Adipocyte (in vitro differentiated cells): ENCODE data around the gene MEP1A.
"Not testable (repeated sequence)": the region's sequence is repeated elsewhere in the genome, so short reads cannot be mapped to it uniquely, and the experiment has no call there.

ENCODE experiments used
- DNase-seq: peaks from one replicate; pipeline ENCODE4 v3.0.0-alpha.2; 2015; ENCODE audit warnings: low read depth
- H3K27me3 ChIP-seq: replicated peaks from 2 replicates; pipeline ENCODE4 v1.7.0; 2013; ENCODE audit warnings: mild to moderate bottlenecking, low read length, moderate library complexity; ENCODE audit not compliant: control insufficient read depth, insufficient read depth
- H3K36me3 ChIP-seq: 2 replicates; pipeline ENCODE4 v1.7.0; 2013; ENCODE audit warnings: low read length, mild to moderate bottlenecking, moderate library complexity; ENCODE audit not compliant: control insufficient read depth, insufficient read depth, severe bottlenecking
- H3K4me1 ChIP-seq: 2 replicates; pipeline ENCODE4 v1.7.0; 2013; ENCODE audit warnings: mild to moderate bottlenecking, low read length, moderate library complexity; ENCODE audit not compliant: control insufficient read depth, insufficient read depth
- H3K4me3 ChIP-seq: 2 replicates; pipeline ENCODE4 v1.7.0; 2013; ENCODE audit warnings: mild to moderate bottlenecking, low read length, moderate library complexity
- H3K9ac ChIP-seq: 2 replicates; pipeline ENCODE4 v1.7.0; 2013; ENCODE audit warnings: mild to moderate bottlenecking, low read length, moderate library complexity
- H3K9me3 ChIP-seq: 2 replicates; pipeline ENCODE4 v1.7.0; 2013; ENCODE audit warnings: mild to moderate bottlenecking, low read length, moderate library complexity; ENCODE audit not compliant: control insufficient read depth

MEP1A gene, protein sequence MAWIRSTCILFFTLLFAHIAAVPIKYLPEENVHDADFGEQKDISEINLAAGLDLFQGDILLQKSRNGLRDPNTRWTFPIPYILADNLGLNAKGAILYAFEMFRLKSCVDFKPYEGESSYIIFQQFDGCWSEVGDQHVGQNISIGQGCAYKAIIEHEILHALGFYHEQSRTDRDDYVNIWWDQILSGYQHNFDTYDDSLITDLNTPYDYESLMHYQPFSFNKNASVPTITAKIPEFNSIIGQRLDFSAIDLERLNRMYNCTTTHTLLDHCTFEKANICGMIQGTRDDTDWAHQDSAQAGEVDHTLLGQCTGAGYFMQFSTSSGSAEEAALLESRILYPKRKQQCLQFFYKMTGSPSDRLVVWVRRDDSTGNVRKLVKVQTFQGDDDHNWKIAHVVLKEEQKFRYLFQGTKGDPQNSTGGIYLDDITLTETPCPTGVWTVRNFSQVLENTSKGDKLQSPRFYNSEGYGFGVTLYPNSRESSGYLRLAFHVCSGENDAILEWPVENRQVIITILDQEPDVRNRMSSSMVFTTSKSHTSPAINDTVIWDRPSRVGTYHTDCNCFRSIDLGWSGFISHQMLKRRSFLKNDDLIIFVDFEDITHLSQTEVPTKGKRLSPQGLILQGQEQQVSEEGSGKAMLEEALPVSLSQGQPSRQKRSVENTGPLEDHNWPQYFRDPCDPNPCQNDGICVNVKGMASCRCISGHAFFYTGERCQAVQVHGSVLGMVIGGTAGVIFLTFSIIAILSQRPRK

DNA sequence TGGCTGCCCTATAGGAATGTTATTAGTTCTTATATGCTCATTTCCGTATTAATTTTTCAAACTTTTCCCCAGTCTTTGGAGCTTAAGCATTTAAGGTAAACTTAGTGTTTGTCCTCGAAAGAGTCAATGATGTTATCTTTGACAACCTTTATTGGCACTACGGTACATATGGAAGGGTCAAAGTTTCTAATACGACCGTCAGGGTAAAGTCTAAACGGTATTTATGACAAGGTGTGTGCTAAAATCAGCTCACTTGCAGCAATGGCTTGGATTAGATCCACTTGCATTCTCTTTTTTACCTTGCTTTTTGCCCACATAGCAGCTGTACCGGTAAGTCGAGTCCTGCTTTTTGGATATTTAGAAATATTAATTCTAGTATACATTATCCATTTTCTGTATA, at the start of gene MEP1A:
TSS of gene MEP1A (plus strand) at position 252 of the 400 bp plus-strand sequence. CDS start at position 262, 10 bp downstream.
- Histone ChIP-seq H3K9me3 (no peaks in the 10 kb centered on the region), H3K27me3 (peaks cover 8% of the 10 kb centered on the region), H3K4me3 (no peak within 1 kb of the TSS), H3K36me3 (no peaks in the 10 kb centered on the region), H3K4me1 (no peaks in the 10 kb centered on the region), H3K9ac (no peak within 1 kb of the TSS)
- DNase-seq, result no peak

DNA sequence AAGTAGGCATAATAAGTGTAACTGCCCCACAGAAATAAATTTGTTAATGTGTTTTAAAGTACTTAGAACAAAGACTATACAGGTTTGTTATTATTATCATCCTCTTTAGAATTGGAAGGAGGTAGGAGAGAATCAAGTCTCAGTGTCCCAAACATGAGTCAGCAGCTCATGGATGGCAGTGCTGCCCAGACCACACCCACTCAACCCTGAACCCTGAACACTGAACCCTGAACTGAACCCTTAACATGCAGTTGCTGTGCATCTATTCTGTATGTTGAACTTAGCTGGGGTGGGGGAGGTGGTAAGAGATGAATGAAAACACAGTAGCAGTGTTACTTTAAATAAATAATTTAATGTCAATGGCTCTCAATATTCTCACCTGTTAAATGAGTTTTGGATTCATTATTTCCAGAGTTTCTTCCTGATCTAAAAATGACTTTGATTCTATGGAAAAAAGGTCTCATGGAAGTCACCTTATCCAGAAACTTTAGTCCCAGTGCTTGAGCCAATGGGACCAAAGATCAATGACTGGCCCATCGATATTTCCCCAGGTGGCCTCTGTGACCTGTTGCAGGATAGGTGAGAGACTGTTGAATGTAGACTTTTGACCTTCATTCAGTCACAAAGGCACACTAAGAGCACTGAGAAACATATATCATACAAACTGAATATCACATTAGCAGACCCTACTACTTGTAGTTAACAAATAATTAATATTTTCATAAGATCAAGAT, 49.6 kb upstream of the MEP1A start:
- Histone ChIP-seq H3K4me1 (no peaks in the 10 kb centered on the region), H3K27me3 (peaks cover 12% of the 10 kb centered on the region), H3K9ac (no peak overlapping the region), H3K36me3 (no peaks in the 10 kb centered on the region), H3K9me3 (no peaks in the 10 kb centered on the region), H3K4me3 (no peak overlapping the region)
- no peak for DNase-seq

DNA sequence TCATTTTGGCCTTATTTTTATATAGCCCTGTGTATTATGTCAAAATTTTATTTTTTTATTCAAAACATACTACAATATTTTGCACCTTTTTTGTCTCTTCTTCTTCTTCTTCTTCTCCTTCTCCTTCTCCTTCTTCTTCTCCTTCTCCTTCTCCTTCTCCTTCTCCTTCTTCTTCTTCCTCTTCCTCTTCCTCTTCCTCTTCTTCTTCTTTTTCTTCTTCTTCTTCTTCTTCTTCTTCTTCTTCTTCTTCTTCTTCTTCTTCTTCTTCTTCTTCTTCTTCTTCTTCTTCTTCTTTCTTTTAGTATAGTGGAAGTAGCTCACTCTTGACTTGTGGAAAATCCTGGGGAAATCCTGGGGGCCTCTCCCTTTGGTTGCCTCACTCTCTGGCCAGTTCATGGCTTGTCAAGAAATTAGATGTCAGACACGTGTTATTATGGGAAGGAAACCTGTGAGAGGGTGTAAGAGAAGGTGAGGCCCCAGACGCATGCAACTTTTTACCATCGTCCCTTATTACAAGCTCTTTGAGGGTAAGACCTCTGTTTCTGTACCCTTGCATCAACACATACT, 48.9 kb upstream of the MEP1A start:
- H3K27me3 ChIP-seq, H3K4me3 ChIP-seq, H3K36me3 ChIP-seq, DNase-seq, H3K4me1 ChIP-seq, H3K9me3 ChIP-seq, H3K9ac ChIP-seq: not testable (repeated sequence)

DNA sequence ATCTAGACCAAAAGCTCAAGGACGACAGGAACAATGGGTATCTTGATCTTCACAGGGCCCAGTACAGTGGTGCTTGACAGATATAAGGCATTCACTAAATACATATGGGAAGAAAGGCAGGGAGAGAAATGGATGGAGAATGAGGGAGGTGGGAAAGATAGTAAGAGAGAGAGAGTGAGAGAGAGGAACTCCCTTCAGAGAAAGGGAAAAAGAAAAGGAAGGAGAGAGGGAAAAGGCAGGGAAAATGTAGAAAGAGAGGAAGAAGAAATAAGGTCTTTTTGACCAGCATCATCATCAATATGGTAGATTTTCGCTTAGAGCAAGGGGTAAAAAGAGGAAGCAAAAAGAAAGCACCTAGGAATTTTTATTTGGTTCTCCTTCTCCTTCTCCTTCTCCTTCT, 47.2 kb upstream of the MEP1A start:
- Histone ChIP-seq H3K4me3 (no peak overlapping the region), H3K9me3 (no peaks in the 10 kb centered on the region), H3K27me3 (peaks cover 9% of the 10 kb centered on the region), H3K9ac (no peak overlapping the region), H3K36me3 (no peaks in the 10 kb centered on the region), H3K4me1 (no peaks in the 10 kb centered on the region)
- no peak for DNase-seq

DNA sequence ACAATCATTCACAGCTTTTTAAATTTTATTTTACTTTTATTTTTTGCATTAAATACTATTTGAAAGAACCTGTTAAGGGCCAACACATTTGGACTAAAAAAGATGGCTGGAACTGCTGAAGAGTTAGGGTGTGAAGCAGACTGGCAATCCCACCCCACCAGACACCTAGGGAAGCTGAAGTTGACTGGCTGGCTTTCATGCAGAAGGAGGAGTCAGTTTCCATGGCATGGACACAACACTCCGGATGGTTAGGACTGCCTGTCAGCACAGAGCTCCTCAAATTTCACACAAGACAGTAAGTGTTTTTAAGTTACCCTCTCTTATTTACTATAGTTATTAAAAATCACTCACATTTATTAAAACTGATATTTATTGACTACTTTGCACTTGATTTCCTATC, 46.5 kb upstream of the MEP1A start, which contains the start of gene ANKRD66:
TSS of gene ANKRD66 (plus strand) at position 238 of the 400 bp plus-strand sequence. CDS start 5,016 bp downstream, outside the sequence.
- no peaks in the 10 kb centered on the region for H3K9me3 ChIP-seq
- no peaks in the 10 kb centered on the region for H3K4me1 ChIP-seq
- DNase-seq, result no peak
- no peak within 1 kb of the TSS for H3K4me3 ChIP-seq
- H3K9ac ChIP-seq, result no peak within 1 kb of the TSS
- peaks cover 9% of the 10 kb centered on the region for H3K27me3 ChIP-seq
- H3K36me3 ChIP-seq, result no peaks in the 10 kb centered on the region

DNA sequence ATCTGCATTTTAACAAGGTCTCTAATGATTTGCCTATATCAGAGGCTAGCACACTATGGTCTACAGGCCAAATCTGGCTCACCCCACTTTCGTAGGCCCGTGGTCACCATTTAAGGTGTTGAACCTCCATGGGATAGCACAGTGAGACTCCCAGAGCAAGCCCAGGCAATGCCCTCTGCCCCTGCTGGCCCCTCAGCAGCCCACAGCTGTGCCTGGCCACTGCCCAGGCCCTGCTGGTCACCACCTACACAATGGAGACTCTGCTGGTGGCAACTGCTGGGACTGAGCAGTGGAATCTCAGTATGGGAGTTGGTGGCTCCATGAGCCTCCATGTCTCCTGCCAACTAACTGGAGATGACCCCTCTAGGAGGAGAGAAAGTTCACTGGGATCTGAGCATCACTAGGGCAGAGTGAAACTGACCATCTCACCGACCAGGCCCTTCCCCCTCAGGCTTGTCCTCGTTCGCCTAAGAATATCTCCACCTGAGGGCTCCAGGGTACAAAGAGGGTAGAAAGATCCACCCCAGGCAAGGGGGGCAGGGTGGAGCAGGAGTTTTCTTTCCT, 44.2 kb upstream of the MEP1A start:
- H3K36me3 ChIP-seq, result no peaks in the 10 kb centered on the region
- no peak for DNase-seq
- H3K9me3 ChIP-seq, result no peaks in the 10 kb centered on the region
- H3K9ac ChIP-seq, result no peak overlapping the region
- peaks cover 9% of the 10 kb centered on the region for H3K27me3 ChIP-seq
- no peaks in the 10 kb centered on the region for H3K4me1 ChIP-seq
- H3K4me3 ChIP-seq, result no peak overlapping the region

DNA sequence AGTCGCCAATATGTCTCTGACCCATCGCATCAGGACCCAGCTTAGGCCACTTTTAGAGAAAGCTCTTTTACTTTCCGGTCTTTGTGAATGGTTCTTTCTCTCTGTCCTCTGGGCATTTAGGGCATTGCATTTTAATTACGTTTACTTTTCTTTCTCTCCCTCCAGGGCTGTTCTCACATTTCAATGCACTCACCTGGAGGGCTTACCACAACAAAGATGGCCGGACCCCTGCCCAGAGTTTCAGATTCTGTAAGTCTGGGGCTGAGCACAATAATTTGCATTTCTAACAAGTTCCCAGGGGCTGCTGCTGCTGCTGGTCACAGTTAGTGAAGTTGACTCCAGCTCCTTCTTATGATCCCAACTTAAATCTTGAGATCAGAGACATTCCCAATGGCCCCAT, 43.5 kb upstream of the MEP1A start:
- Histone ChIP-seq H3K9ac (no peak overlapping the region), H3K36me3 (no peaks in the 10 kb centered on the region), H3K9me3 (no peaks in the 10 kb centered on the region), H3K4me1 (no peaks in the 10 kb centered on the region), H3K4me3 (no peak overlapping the region), H3K27me3 (peaks cover 6% of the 10 kb centered on the region)
- no peak for DNase-seq

DNA sequence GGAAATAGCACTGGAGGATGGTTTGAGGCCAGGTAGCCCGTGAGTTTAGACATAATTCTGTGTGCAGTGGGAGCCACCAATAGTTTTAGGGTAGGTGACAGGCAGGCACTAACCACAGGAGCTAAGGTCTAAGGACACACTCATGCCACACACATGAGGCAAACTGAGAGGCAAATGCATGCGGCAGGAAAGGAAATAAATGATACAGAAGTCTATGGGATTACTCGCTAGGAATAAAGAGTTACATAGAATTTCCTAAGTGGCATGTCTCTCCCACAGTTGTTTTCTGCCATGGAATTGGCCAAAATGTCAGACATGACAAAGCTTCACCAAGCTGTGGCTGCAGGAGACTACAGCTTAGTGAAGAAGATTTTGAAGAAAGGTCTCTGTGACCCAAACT, 41.5 kb upstream of the MEP1A start:
- H3K4me3 ChIP-seq, result no peak overlapping the region
- no peaks in the 10 kb centered on the region for H3K27me3 ChIP-seq
- no peak overlapping the region for H3K9ac ChIP-seq
- H3K4me1 ChIP-seq, result peaks cover 2% of the 10 kb centered on the region
- no peaks in the 10 kb centered on the region for H3K36me3 ChIP-seq
- DNase-seq, result no peak
- no peaks in the 10 kb centered on the region for H3K9me3 ChIP-seq

DNA sequence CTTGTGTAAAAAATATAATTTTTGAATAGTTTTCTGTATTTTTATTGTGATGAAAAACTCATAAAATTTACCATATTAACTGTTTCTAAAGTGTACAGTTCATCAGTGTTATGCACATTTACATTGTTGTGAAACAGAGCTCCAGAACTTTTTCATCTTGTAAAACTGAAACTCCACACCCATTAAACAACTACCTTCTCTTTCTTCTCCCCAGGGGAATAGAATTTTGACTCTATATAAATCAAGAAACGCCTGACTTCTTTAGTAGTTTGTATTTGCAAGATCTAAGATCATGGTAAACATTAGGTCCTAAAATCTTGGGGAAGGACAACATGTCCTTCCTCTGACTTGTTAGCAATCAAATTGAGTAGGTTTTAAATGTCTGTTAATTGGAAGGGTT, 37.3 kb upstream of the MEP1A start:
- Histone ChIP-seq H3K4me3 (no peak overlapping the region), H3K27me3 (no peaks in the 10 kb centered on the region), H3K9me3 (no peaks in the 10 kb centered on the region), H3K36me3 (no peaks in the 10 kb centered on the region), H3K4me1 (peaks cover 12% of the 10 kb centered on the region), H3K9ac (no peak overlapping the region)
- DNase-seq, result no peak

DNA sequence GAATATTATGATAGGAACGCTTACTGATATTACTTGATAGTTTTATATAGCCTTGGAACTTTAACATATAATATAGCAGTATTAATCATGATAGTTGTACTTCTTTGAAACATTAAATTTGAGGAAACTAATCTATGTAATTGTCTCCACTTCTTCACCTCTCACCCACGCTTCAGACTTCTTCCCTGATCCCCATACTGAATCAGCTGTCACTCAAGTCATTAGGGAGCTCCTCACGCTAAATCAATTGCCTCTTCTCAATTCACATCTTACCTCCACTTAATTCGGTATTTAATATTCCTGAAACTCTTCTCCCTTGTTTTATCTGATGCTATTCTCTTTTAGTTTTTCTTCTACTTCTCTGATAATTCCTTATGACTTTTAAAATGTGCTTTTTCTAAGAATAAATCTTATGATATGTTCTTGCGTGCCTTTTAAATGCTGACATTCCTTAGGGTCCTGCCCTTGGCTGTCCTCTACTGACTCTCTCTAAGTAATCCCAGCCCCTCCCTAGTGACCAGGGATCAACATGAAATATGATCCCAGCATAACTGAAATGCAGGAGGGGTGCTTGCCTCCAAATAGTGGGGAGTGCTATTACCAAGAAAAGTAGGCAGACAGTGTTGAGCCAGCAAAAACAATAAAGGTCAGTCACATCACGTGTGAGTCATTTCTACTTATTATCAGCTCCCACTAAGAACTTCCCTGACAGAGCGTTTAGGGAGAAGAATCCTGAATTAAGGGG, 36.5 kb upstream of the MEP1A start:
- no peaks in the 10 kb centered on the region for H3K36me3 ChIP-seq
- H3K4me1 ChIP-seq, result peaks cover 12% of the 10 kb centered on the region
- H3K4me3 ChIP-seq, result no peak overlapping the region
- peak; percentile 20 for DNase-seq
- no peaks in the 10 kb centered on the region for H3K9me3 ChIP-seq
- H3K9ac ChIP-seq, result no peak overlapping the region
- H3K27me3 ChIP-seq, result no peaks in the 10 kb centered on the region
